Suppressor macrophage treated with lipopolysaccharide for 1 hour (primary cell): Measurements from ENCODE around the gene PNLDC1.
"Not testable (repeated sequence)": the region's sequence is repeated elsewhere in the genome, so short reads cannot be mapped to it uniquely, and the experiment has no call there.

Experiments
- DNase-seq, 3 donors: peaks; one replicate each; pipeline ENCODE4 v3.0.0-alpha.2; 2020 to 2022

PNLDC1 gene

GRCh38 chr6:159819932-159820640 lies 20.0 kb downstream of the PNLDC1 start:
- DNase-seq = peak in 2 of 3 donors; percentile 16 to 18

GRCh38 chr6:159821122-159821521 lies 21.0 kb downstream of the PNLDC1 start:
- DNase-seq = peak in 1 of 3 donors; percentile 16

- no peak for DNase-seq
These were observed 21.6 kb downstream of the PNLDC1 start for GRCh38 chr6:159821726-159822125.

- DNase-seq = no peak
These were observed 23.9 kb downstream of the PNLDC1 start for GRCh38 chr6:159823953-159824352.

GRCh38 chr6:159824690-159825089 lies 24.6 kb downstream of the PNLDC1 start:
- DNase-seq = not testable (repeated sequence)

GRCh38 chr6:159826004-159826403 lies 25.9 kb downstream of the PNLDC1 start:
- DNase-seq = no peak

- no peak for DNase-seq
These were observed 27.0 kb downstream of the PNLDC1 start for GRCh38 chr6:159826968-159827647.

- no peak for DNase-seq
These were observed 28.0 kb downstream of the PNLDC1 start for GRCh38 chr6:159828074-159828473.

GRCh38 chr6:159829526-159829925 lies 29.4 kb downstream of the PNLDC1 start:
- peak; percentile 36 to 52 (median 49) for DNase-seq

GRCh38 chr6:159830501-159831372 lies 30.7 kb downstream of the PNLDC1 start:
- DNase-seq = no peak

GRCh38 chr6:159831373-159831679 lies 31.2 kb downstream of the PNLDC1 start:
- DNase-seq = no peak

- no peak for DNase-seq
These were observed 32.9 kb downstream of the PNLDC1 start for GRCh38 chr6:159832946-159833345.

GRCh38 chr6:159833556-159833955 lies 33.5 kb downstream of the PNLDC1 start:
- no peak for DNase-seq

- DNase-seq = no peak
These were observed 34.0 kb downstream of the PNLDC1 start for GRCh38 chr6:159833997-159834603.

- DNase-seq = no peak
These were observed 36.8 kb downstream of the PNLDC1 start for GRCh38 chr6:159836718-159837490.

- DNase-seq = no peak
These were observed 37.4 kb downstream of the PNLDC1 start for GRCh38 chr6:159837511-159837910.

GRCh38 chr6:159838020-159838744 lies 38.1 kb downstream of the PNLDC1 start:
- DNase-seq = no peak

- no peak for DNase-seq
These were observed 42.0 kb downstream of the PNLDC1 start for GRCh38 chr6:159842035-159842434.

- DNase-seq = no peak
These were observed 44.9 kb downstream of the PNLDC1 start for GRCh38 chr6:159844737-159845645.

GRCh38 chr6:159848552-159848951 lies 48.5 kb downstream of the PNLDC1 start:
- DNase-seq = not testable (repeated sequence)

GRCh38 chr6:159849851-159850250 lies 49.8 kb downstream of the PNLDC1 start:
- DNase-seq = peak; percentile 37 to 78 (median 39)
